AG04450 (cell line): ENCODE results near the gene DIO1. TPM values are rescaled to one million over a fixed set of nuclear protein-coding genes. Genes with fewer than 3 reads are reported as not detected.
A peak's percentile ranks its signal among the peaks of the same experiment; 100 is the strongest.

Experiments
- CTCF ChIA-PET: fragments of 300-600, 350-600 bp; formaldehyde crosslinking; extraction: SDS; loops from one replicate; lab custom pipeline; 2022; ENCODE audit warnings: antibody characterized with exemption, inconsistent platforms; lab: Charles Lee
- POLR2A ChIA-PET: fragments of 350-600 bp; formaldehyde crosslinking; extraction: SDS; loops from one replicate; lab custom pipeline; 2021; ENCODE audit warnings: antibody characterized with exemption, inconsistent platforms; lab: Yijun Ruan, JAX
- DNase-seq: peaks from one replicate; pipeline ENCODE4 v3.0.0-alpha.2; 2011; ENCODE audit warnings: low read depth, low spot score
- H3K27ac ChIP-seq: one replicate; pipeline ENCODE4 v1.5.1; 2012; ENCODE audit warnings: low read depth, low read length, control low read depth
- H3K27me3 ChIP-seq: one replicate; pipeline ENCODE4 v1.6.0; 2012; ENCODE audit warnings: low read length; ENCODE audit not compliant: control insufficient read depth, insufficient read depth
- H3K4me3 ChIP-seq: 2 replicates; pipeline ENCODE4 v1.5.1; 2011; ENCODE audit warnings: mild to moderate bottlenecking, low read depth, low read length, control low read depth
- H3K9me3 ChIP-seq: 2 replicates; pipeline ENCODE4 v1.5.1; 2012; ENCODE audit warnings: low read length; ENCODE audit not compliant: control insufficient read depth, insufficient read depth
- CTCF ChIP-seq: IDR thresholded peaks from 2 replicates; pipeline ENCODE4 v1.5.1; 2011; ENCODE audit warnings: low read depth, low read length, control low read depth, inconsistent platforms
- polyA plus RNA-seq: library from polyadenylated mRNA; depleted of rRNA; stranded (reverse); fragments of >200 nt; gene quantifications from 2 replicates; pipeline ENCODE4 v1.2.3, GENCODE V29; 2011

The DIO1 gene
- polyA plus RNA-seq, 1 experiment, result not detected

- H3K27ac ChIP-seq, result peak overlapping the region; percentile 21
- no peaks in the 10 kb centered on the region; the same call in 1 of the 2 replicates for H3K9me3 ChIP-seq
- no peak for DNase-seq
- H3K4me3 ChIP-seq, result peak overlapping the region; percentile 97
- no peaks in the 10 kb centered on the region for H3K27me3 ChIP-seq
- ChIA-PET CTCF (interaction anchor here (1.3 to 1.4 kb wide), 2 partner anchors 12 to 107 kb away, joined by 4 to 6 read pairs; partner anchors contain the start of gene NDC1), POLR2A (interaction anchor here (1.1 to 2.1 kb wide), 5 partner anchors 38 to 811 kb away, joined by 3 to 15 read pairs (median 8); partner anchors contain the start of genes NDC1 and YIPF1)
- no peak for TF ChIP-seq CTCF
These were observed 50.6 kb downstream of the DIO1 start for GRCh38 chr1:53944469-53945182.

- CTCF ChIA-PET, result interaction anchor here (0.9 to 1.7 kb wide), 7 partner anchors 11 to 107 kb away, joined by 3 to 24 read pairs (median 6); partner anchors contain the start of gene NDC1
These were observed 51.1 kb downstream of the DIO1 start for GRCh38 chr1:53945183-53945432.

DNA sequence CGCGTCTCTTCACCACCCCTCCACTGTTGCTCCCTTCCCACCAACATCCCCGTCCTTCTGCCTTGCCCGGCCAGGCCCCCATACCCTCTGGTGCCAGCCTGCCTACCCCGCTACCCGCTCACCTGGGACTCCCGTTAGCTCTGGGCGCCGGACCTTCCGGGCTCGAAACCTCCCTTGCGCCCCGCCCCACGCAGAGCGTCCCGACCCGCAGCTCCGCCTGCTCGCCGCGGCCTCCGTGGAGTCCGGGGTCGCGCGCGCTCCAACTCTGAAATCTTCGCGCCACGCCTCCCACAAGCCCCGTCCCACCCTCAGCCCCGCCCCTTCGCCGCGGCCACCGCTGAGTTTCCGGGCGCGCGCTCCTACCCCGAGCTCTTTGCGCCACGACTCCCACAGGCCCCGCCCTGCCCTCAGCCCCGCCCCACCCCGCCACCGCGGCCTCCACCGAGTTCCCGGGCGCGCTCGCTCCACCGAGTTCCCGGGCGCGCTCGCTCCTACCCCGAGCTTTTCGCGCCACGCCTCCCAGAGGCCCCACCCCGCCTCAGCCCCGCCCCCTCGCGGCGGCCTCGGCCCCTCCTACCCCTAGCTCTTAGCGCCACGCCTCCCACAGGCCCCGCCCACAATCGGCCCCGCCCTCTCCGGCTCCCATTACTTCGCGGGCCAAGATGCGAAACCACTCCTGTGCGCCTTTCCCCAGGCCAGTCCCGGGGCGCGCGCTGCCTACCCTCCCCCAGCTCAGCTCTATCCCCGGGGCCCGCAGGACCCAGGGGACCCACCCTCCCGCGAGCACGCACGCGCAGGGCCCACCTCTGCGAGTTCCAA is 51.7 kb downstream of the DIO1 start, which contains the start of gene IFT25:
IFT25 (minus strand) TSS at position 267 of the 819 bp plus-strand sequence. CDS start 5,617 bp downstream, outside the sequence.
- Histone ChIP-seq H3K4me3 (peak within 1 kb of the TSS; percentile 97), H3K27me3 (no peaks in the 10 kb centered on the region), H3K9me3 (no peaks in the 10 kb centered on the region; the same call in 1 of the 2 replicates), H3K27ac (peak within 1 kb of the TSS; percentile 70)
- CTCF ChIA-PET, result interaction anchor here (0.6 to 1.7 kb wide), 12 partner anchors 11 to 108 kb away, joined by 3 to 24 read pairs (median 4); partner anchors contain the start of genes DIO1 and NDC1
- POLR2A ChIA-PET, result interaction anchor here (0.6 to 2.1 kb wide), 11 partner anchors 11 to 810 kb away, joined by 3 to 15 read pairs (median 4); partner anchors contain the start of genes NDC1, TCEANC2, TMEM59 and YIPF1
- TF ChIP-seq CTCF, result no peak
- peak; percentile 86 for DNase-seq

More at GRCh38 chr1:53945183-53945432, 51.1 kb downstream of the DIO1 start:
- TF ChIP-seq CTCF, result no peak
- Histone ChIP-seq H3K4me3 (peak overlapping the region; percentile 97), H3K27ac (peak overlapping the region; percentile 70), H3K27me3 (no peaks in the 10 kb centered on the region), H3K9me3 (no peaks in the 10 kb centered on the region; the same call in 1 of the 2 replicates)
- POLR2A ChIA-PET, result interaction anchor here (0.8 to 2.1 kb wide), 7 partner anchors 11 to 811 kb away, joined by 3 to 15 read pairs (median 8); partner anchors contain the start of genes NDC1 and YIPF1
- no peak for DNase-seq

GRCh38 chr1:53946252-53947171 is 52.5 kb downstream of the DIO1 start, which contains the start of gene LRRC42:
TSS of gene LRRC42 (plus strand) at chr1:53946350. CDS start at chr1:53952000, 5,650 bp downstream.
- peak within 1 kb of the TSS; percentile 70 for H3K27ac ChIP-seq
- ChIA-PET CTCF (interaction anchor here (1.0 to 5.0 kb wide), 12 partner anchors 10 to 135 kb away, joined by 3 to 80 read pairs (median 4); no protein-coding TSS in a partner anchor), POLR2A (interaction anchor here (1.0 to 2.1 kb wide), 7 partner anchors 10 to 109 kb away, joined by 3 to 15 read pairs (median 8); partner anchors contain the start of genes NDC1 and YIPF1)
- peak within 1 kb of the TSS; percentile 97 for H3K4me3 ChIP-seq
- TF ChIP-seq CTCF, result peak; percentile 19; the same call in 1 of the 2 replicates
- no peaks in the 10 kb centered on the region; the same call in 1 of the 2 replicates for H3K9me3 ChIP-seq
- H3K27me3 ChIP-seq, result no peaks in the 10 kb centered on the region
- no peak for DNase-seq
